ENCODE data around the gene RABGAP1.

Gene RABGAP1

GRCh38 chr9:123087359-123087888 is 146.6 kb downstream of the RABGAP1 start:
- no peak for DNase-seq

- DNase-seq: no peak
These were observed 148.2 kb downstream of the RABGAP1 start for GRCh38 chr9:123089040-123089439.

- DNase-seq: no peak
These were observed 149.0 kb downstream of the RABGAP1 start for GRCh38 chr9:123089790-123090189.

GRCh38 chr9:123090198-123090896 is 149.5 kb downstream of the RABGAP1 start:
- no peak for DNase-seq

GRCh38 chr9:123090956-123091355 is 150.1 kb downstream of the RABGAP1 start:
- DNase-seq: no peak

- DNase-seq: no peak
These were observed 150.6 kb downstream of the RABGAP1 start for GRCh38 chr9:123091459-123091858.

- no peak for DNase-seq
These were observed 152.3 kb downstream of the RABGAP1 start for GRCh38 chr9:123093141-123093540.

- DNase-seq: no peak
These were observed 156.2 kb downstream of the RABGAP1 start for GRCh38 chr9:123096987-123097386.

GRCh38 chr9:123097430-123098095 is 156.7 kb downstream of the RABGAP1 start:
- DNase-seq: no peak

- DNase-seq: no peak
These were observed 157.3 kb downstream of the RABGAP1 start for GRCh38 chr9:123098096-123098459.

- no peak for DNase-seq
These were observed 158.2 kb downstream of the RABGAP1 start for GRCh38 chr9:123099042-123099441.

GRCh38 chr9:123099548-123099947 is 158.7 kb downstream of the RABGAP1 start:
- DNase-seq: no peak

- no peak for DNase-seq
These were observed 161.7 kb downstream of the RABGAP1 start for GRCh38 chr9:123102375-123103113.

- DNase-seq: no peak
These were observed 164.0 kb downstream of the RABGAP1 start for GRCh38 chr9:123104807-123105206.

- DNase-seq: no peak
These were observed 164.7 kb downstream of the RABGAP1 start for GRCh38 chr9:123105490-123105889.

- no peak for DNase-seq
These were observed 166.9 kb downstream of the RABGAP1 start for GRCh38 chr9:123107639-123108285.

GRCh38 chr9:123108976-123109375 is 168.2 kb downstream of the RABGAP1 start:
- no peak for DNase-seq

GRCh38 chr9:123109540-123110279 is 168.9 kb downstream of the RABGAP1 start:
- DNase-seq: no peak

GRCh38 chr9:123111427-123112014 is 170.7 kb downstream of the RABGAP1 start:
- DNase-seq: no peak

- no peak for DNase-seq
These were observed 171.5 kb downstream of the RABGAP1 start for GRCh38 chr9:123112015-123112975.

- DNase-seq: no peak
These were observed 172.4 kb downstream of the RABGAP1 start for GRCh38 chr9:123113185-123113584.

All from NCI-H226 (cell line).